Activated CD8-positive, alpha-beta T cell treated with anti-CD3 and anti-CD28 coated beads for 36 hours (primary cell): Measurements from ENCODE around the gene IFITM2. TPM values are rescaled to one million over a fixed set of nuclear protein-coding genes. Genes with fewer than 3 reads are reported as not detected.
"Not testable (repeated sequence)": the region's sequence is repeated elsewhere in the genome, so short reads cannot be mapped to it uniquely, and the experiment has no call there.

Source experiments
- ATAC-seq: fragments of 200-7000 bp; cut with Tn5 transposase; one replicate; pipeline ENCODE4 v1.10.0; 2021; ENCODE audit warnings: mild to moderate bottlenecking, moderate library complexity
- CTCF ChIA-PET: fragments of 350-600 bp; sonication (Branson Sonifier 250); formaldehyde crosslinking; loops from one replicate; lab custom pipeline; 2021; ENCODE audit warnings: antibody characterized with exemption; lab: Charles Lee
- POLR2A ChIA-PET: fragments of 350-600 bp; sonication (Branson Sonifier 250); formaldehyde crosslinking; loops from one replicate; lab custom pipeline; 2021; ENCODE audit warnings: antibody characterized with exemption; lab: Charles Lee
- DNase-seq: peaks from one replicate; pipeline ENCODE4 v3.0.0-alpha.2; 2020
- H3K27ac Mint-ChIP-seq: one replicate; pipeline ENCODE4 v1.8.0; 2021; ENCODE audit warnings: mild to moderate bottlenecking, mixed read lengths
- H3K27me3 Mint-ChIP-seq: one replicate; pipeline ENCODE4 v1.8.0; 2021; ENCODE audit warnings: mixed read lengths
- H3K36me3 Mint-ChIP-seq: one replicate; pipeline ENCODE4 v1.8.0; 2021; ENCODE audit warnings: low read depth, mixed read lengths
- H3K4me1 Mint-ChIP-seq: one replicate; pipeline ENCODE4 v1.8.0; 2021; ENCODE audit warnings: low read depth, mixed read lengths
- H3K4me3 Mint-ChIP-seq: one replicate; pipeline ENCODE4 v1.8.0; 2021; ENCODE audit warnings: mild to moderate bottlenecking, moderate library complexity, mixed read lengths
- H3K9me3 Mint-ChIP-seq: one replicate; pipeline ENCODE4 v1.8.0; 2021; ENCODE audit warnings: mixed read lengths
- CTCF ChIP-seq: fragments of 200-600 bp; IDR thresholded peaks from one replicate; pipeline ENCODE4 v1.8.0; 2022; ENCODE audit warnings: antibody characterized with exemption, mild to moderate bottlenecking
- intact Hi-C: fragments of 100-400 bp; cut with micrococcal nuclease; formaldehyde crosslinking; loops from one replicate; pipeline ENCODE4 v1.10.0; 2022
- total RNA-seq, 2 experiments: library from RNA; stranded (reverse); gene quantifications; one replicate each; pipeline ENCODE4 v1.2.3, GENCODE V29; 2021

The IFITM2 gene
- total RNA-seq, 2 experiments from 2014 or later, result 540 to 549 TPM

- not testable (repeated sequence) for H3K27me3 Mint-ChIP-seq, H3K9me3 Mint-ChIP-seq
- DNase-seq, result peak; percentile 52
- POLR2A ChIA-PET, result interaction anchor here (1.0 to 2.3 kb wide), 4 partner anchors 10 to 36 kb away, joined by 3 to 12 read pairs (median 6); partner anchors contain the start of gene IFITM5
- peak; percentile 11 for ATAC-seq
- CTCF ChIA-PET, result interaction anchor here (0.9 kb wide), 1 partner anchor 42 kb away, joined by 3 read pairs; no protein-coding TSS in a partner anchor
- H3K4me1 Mint-ChIP-seq, result peaks cover 30% of the 10 kb centered on the region
- H3K36me3 Mint-ChIP-seq, result peaks cover 41% of the 10 kb centered on the region
- H3K4me3 Mint-ChIP-seq, result peak overlapping the region; percentile 90
- H3K27ac Mint-ChIP-seq, result peak overlapping the region; percentile 96
- intact Hi-C loops, result loop anchor here (10.0 kb wide), 1 partner anchor 55 kb away; no protein-coding TSS in a partner anchor
Measured at GRCh38 chr11:319121-319887, 11.7 kb downstream of the IFITM2 start.

- H3K9me3 Mint-ChIP-seq, H3K27me3 Mint-ChIP-seq: not testable (repeated sequence)
- peak; percentile 41 for ATAC-seq
- POLR2A ChIA-PET, result interaction anchor here (1.0 to 2.3 kb wide), 3 partner anchors 10 to 35 kb away, joined by 4 to 12 read pairs (median 8); partner anchors contain the start of gene IFITM5
- CTCF ChIA-PET, result interaction anchor here (0.9 kb wide), 1 partner anchor 41 kb away, joined by 3 read pairs; no protein-coding TSS in a partner anchor
- H3K36me3 Mint-ChIP-seq, result peaks cover 35% of the 10 kb centered on the region
- H3K4me3 Mint-ChIP-seq, result peak overlapping the region; percentile 90
- DNase-seq, result peak; percentile 58
- peak overlapping the region; percentile 96 for H3K27ac Mint-ChIP-seq
- peaks cover 36% of the 10 kb centered on the region for H3K4me1 Mint-ChIP-seq
- intact Hi-C loops, result loop anchor here (10.0 kb wide), 1 partner anchor 55 kb away; no protein-coding TSS in a partner anchor
Measured at GRCh38 chr11:319888-320273, 12.3 kb downstream of the IFITM2 start.

GRCh38 chr11:324156-324555 is 16.5 kb downstream of the IFITM2 start:
- no peak for TF ChIP-seq CTCF
- intact Hi-C loops, result no loop called here
- Mint-ChIP-seq H3K27ac (no peak overlapping the region), H3K9me3 (no peaks in the 10 kb centered on the region), H3K36me3 (peaks cover 13% of the 10 kb centered on the region), H3K4me3 (no peak overlapping the region), H3K27me3 (no peaks in the 10 kb centered on the region), H3K4me1 (peaks cover 51% of the 10 kb centered on the region)
- CTCF ChIA-PET, result interaction anchor here (1.0 to 1.4 kb wide), 4 partner anchors 17 to 73 kb away, joined by 3 to 4 read pairs (median 3); partner anchors contain the start of gene IFITM2
- DNase-seq (no peak), ATAC-seq (no peak)
- POLR2A ChIA-PET, result interaction anchor here (0.7 to 4.9 kb wide), 4 partner anchors 8 to 116 kb away, joined by 3 to 41 read pairs (median 4); no protein-coding TSS in a partner anchor

- intact Hi-C loops, ATAC-seq, H3K9me3 Mint-ChIP-seq, H3K27me3 Mint-ChIP-seq, H3K27ac Mint-ChIP-seq, H3K4me3 Mint-ChIP-seq, DNase-seq, H3K36me3 Mint-ChIP-seq: not testable (repeated sequence)
- H3K4me1 Mint-ChIP-seq, result peaks cover 58% of the 10 kb centered on the region
- ChIA-PET CTCF (interaction anchor here (1.0 to 1.4 kb wide), 5 partner anchors 8 to 74 kb away, joined by 3 to 4 read pairs (median 3); partner anchors contain the start of gene IFITM2), POLR2A (interaction anchor here (0.7 to 5.8 kb wide), 7 partner anchors 9 to 187 kb away, joined by 3 to 41 read pairs (median 4); no protein-coding TSS in a partner anchor)
Measured at GRCh38 chr11:324593-325517, 17.2 kb downstream of the IFITM2 start.

- peaks cover 63% of the 10 kb centered on the region for H3K4me1 Mint-ChIP-seq
- H3K36me3 Mint-ChIP-seq, result no peaks in the 10 kb centered on the region
- ChIA-PET CTCF (interaction anchor here (1.0 to 1.9 kb wide), 6 partner anchors 9 to 29 kb away, joined by 3 to 9 read pairs (median 3); no protein-coding TSS in a partner anchor), POLR2A (interaction anchor here (0.8 to 5.8 kb wide), 8 partner anchors 10 to 186 kb away, joined by 3 to 41 read pairs (median 4); no protein-coding TSS in a partner anchor)
- ATAC-seq (peak; percentile 6), DNase-seq (peak; percentile 32)
- TF ChIP-seq CTCF, result no peak
- no peaks in the 10 kb centered on the region for H3K27me3 Mint-ChIP-seq
- intact Hi-C loops, result no loop called here
- no peaks in the 10 kb centered on the region for H3K9me3 Mint-ChIP-seq
- H3K4me3 Mint-ChIP-seq, result peak overlapping the region; percentile 72
- peak overlapping the region; percentile 99 for H3K27ac Mint-ChIP-seq
Measured at GRCh38 chr11:325796-326591, 18.4 kb downstream of the IFITM2 start.
